IPS-NIHi11 (cell line): ENCODE measurements around the gene EHF.

Source experiments
- DNase-seq: peaks from one replicate; pipeline ENCODE4 v3.0.0; 2012; ENCODE audit warnings: mixed read lengths, low spot score

Gene EHF

DNA sequence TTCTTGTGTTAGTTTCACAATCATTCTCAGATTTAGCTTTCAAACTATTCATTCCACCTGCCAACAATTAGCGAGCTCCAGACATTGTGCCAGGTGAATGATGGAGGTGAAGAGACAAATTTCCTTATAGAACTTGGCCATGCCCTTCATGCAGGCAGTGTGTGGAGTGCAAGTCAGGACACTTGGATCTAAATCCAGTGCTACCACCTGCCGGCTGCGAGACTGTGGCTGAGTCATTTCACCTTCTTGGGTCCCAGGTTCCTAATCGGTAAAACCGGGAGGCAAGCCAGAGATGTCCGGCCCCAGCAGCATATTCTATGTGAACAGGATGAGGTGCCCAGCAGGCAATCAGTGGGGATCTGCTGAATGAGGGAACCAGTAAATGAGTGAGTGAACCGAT is 18.6 kb upstream of the EHF start:
- no peak for DNase-seq

- no peak for DNase-seq
These were observed 17.5 kb upstream of the EHF start for GRCh38 chr11:34603129-34604001.

GRCh38 chr11:34604145-34604544 is 16.7 kb upstream of the EHF start:
- no peak for DNase-seq

DNA sequence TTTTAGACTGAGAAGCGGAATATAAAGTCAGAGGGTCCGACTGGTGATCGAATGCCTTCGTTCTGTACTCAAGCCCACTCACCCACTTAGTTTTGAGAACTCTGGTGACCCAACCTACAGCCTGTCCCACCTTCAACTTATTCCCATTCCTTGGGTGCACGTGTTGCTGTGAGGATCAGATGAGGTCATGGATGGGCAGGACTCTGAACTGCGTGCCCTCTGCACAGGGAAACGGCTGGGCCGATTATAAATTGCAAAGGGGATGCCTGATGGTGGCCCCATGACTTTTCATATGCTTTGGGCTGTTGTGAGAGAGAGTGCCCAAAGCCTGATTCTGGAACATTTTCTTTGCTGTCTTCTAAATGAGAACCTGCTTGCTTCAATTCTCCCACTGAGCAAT is 16.0 kb upstream of the EHF start:
- no peak for DNase-seq

GRCh38 chr11:34605481-34606325 is 15.2 kb upstream of the EHF start:
- DNase-seq = no peak

DNA sequence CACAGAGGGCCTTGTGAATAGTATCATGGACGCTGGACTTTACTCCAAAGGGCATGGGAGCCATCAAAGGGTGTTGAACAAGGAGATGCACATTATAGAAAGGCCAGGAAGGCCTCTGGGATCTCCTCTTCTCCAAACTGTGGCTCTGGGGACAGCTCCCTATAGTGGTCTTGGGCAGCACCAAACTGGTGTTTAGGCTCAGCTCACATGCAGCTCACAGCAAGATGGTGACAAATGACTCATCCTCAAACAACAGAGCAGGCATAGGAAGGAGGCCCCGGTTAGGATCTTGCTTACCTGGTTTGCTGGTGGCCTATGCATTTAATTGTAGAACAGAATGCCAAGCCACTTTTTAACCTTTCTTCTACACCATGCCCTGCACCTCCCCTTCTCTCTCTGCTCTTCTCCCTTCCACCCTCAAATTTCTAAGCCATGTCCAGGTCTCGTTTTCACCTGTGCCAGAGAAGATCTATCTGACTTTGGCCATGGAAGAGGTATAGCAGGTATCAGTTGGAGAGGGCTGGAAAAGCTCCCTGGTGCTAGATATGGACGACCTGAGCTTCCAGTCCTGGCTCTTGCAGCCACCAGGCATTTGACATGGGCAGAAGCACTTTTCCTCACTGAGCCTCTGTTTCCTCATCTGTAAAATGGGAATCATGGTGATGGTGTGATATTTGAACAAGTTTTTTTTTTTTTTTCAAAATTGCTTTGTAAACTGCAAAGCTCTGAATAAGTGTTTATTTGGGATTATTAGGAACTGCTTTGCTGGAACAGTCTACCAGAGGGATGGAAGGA is 14.4 kb upstream of the EHF start:
- DNase-seq = no peak

- DNase-seq = no peak
These were observed 11.6 kb upstream of the EHF start for GRCh38 chr11:34609187-34609751.

DNA sequence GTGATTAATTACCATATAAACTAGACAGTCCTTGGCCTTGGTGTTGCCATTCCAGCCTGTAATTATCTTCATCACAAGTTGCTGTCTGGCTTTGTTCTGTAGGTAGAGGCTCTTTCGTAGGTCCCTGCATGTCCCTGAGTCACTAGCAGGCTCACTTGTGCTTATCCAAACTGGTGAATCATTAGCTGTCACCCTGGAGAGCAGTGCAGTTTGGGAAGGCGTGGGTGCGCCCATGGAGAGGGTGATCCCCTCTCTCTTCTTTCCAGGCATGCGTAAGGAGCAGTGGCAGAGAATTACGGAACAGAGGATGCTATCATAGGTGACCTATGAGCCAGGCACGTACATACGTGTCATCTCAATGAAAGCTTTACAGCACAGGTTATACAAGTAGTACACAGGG is 11.0 kb upstream of the EHF start:
- no peak for DNase-seq

GRCh38 chr11:34610324-34611041 is 10.4 kb upstream of the EHF start:
- no peak for DNase-seq

GRCh38 chr11:34613015-34613414 is 7.9 kb upstream of the EHF start:
- DNase-seq = no peak

GRCh38 chr11:34613552-34614056 is 7.3 kb upstream of the EHF start:
- DNase-seq = no peak

DNA sequence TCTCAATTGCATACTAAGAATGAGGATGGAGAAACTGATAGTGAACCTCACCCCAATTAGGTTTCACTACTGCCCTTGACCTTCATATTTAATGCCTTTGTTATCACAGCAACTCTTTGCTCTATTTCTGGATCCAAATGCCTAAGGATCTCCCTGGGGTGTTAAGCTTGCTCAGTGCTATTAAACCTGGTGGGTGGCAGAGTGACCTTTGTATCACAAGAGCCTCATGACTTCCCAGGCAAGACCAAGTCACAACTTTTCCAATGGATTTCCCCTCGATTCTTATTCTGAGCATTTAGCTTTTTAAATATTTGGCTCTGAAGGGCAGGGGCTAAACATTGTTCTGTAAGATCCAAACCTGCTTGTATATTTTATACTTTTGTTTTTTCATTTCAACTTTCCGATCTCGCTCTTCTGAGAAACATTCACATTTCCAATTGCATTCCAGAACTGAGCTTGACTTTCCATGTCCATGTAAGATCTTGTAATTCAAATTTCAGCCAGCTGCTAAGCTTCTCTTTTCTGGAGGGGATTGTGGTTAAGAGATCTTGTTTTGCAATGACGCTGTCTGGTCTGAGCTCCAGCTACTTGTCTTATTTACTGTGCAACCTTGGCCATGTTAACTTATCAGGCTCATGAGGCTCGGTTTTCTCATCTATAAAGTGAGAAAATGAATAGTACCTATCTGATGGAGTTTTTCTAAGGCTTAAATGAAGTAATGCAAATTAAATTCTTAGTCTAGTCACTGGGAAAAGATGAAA is 6.4 kb upstream of the EHF start:
- no peak for DNase-seq

DNA sequence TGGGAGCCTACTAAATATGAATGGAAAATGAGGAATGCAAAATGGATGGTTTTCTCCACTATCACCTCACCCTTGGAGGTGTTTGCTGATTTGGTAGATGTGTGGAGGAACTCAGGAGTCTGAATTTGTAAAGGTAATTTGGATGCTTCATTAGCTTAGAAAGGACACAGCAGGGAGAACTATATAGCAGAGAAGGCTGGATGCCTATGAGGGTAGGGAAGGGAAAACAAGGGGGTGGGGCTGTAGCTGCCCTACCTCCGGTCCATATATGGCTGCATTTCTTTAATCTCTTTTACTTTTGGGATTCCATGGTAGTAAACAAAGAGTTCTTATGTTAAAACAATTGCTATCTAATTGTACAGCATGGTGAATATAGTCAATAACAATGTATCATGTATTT is 4.8 kb upstream of the EHF start:
- DNase-seq = no peak

DNA sequence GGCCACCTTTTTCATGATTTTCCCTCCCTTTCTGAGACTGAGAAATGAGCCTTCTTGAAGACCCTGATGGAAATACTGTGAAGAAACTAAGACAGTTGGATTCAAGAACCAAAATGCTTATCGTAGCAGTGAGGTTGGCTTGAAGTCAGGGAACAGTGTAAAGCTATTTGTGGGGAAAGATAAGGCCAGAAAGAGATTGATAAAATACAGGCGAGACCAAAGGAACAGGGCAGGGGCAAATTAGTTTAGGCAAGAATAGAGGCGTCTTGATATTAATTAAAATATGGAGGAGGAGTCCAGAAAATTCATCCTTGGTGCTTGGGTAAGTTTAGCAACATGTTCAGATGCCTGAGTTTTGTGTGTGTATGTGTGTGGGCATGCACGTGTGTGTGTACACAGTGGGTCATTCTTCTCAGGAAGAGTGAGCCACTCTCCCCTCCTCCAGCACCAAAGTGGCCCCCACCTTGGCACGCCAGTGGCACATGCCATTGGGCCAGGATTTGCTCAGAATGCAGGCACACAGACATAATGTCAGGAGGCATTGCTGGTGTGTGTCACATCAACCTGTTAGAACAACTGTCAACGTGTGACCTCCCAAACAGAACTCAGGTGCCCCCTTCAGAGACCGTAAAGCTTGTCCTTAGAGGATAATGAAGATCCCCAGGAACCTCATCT is 3.9 kb upstream of the EHF start:
- no peak for DNase-seq

- no peak for DNase-seq
These were observed 2.5 kb upstream of the EHF start for GRCh38 chr11:34618406-34618805.

DNA sequence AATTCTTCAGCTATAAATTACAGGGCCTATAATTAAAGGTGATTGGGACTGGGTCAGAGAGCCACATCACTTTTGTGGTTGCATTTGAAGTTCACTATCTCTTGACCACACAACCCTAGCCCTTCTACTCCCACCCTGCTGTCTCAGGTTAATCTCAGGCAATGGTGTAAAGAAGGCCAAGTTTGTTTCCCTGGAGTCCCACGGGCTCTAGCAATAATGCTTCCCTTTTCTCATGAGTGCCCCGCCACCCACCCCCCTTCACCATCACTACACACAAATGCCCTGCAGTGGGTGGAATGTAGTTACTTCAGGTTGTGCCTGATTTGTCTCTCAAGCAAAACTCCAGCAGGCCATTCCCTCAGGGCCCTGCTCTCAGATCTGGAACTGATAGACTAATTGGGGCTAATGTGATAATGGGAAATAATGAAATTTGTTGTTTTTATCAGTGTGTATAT is 1.8 kb upstream of the EHF start:
- DNase-seq = no peak

DNA sequence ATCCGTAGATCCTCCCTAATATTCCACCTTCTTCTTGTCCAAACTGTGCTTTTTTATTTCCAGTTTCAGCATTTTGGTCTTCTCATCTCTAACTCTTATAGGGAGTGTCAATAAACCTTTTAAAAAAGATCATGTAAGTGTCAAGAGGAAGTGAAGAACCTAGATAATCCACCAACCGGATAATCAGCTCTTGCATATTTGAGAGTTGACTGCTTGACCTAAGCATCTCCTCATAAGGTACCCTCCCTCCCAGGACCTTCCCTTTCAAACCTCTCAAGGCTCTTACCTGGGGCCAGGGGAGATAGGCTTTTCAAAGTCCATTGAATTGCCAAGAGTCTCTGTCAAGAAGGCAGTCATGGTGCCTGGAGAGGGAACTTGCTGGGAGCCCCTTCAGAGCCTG is 691 bp upstream of the EHF start:
- DNase-seq = no peak

- no peak for DNase-seq
These were observed 983 bp downstream of the EHF start for GRCh38 chr11:34621876-34622275.

DNA sequence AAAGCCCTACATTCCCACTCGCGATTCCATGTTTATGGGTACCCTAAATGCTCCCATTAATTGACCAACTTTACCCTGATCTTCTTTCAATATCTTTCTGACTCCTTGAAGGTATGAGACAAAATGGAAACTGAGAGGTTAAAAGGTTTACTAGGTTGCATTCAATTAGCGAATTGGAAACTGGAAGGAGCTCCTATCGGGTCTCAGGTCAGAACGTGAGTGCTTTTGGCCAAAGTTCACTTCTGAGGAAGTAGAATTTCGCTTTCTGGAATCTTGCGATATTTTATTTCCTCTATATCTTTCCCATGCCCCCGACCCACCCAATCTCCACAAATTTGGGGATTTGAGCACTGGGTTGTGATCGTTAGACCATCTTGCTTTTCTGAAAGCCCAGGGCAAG is 2.6 kb downstream of the EHF start:
- DNase-seq = no peak

DNA sequence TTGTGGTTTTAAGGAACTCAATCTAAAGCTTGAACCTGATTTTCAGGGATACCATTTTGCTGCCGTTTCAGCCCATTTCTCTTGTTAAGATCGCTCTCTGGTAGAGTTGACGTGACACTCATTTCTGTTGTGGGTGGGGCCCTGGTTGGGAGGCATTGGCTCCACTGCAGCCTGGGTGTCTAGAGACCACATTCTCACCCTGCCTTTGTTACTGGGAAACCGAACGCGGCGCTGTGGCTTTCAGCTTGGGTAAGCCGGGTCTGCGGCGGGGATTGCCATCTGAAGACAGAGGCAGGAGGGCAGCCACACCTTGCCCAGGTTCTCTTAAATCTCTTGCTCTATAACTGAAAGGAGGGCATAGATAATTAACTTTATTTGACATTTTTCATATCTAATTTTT is 3.2 kb downstream of the EHF start:
- DNase-seq = no peak
